HEK293T (cell line): Measurements from ENCODE around the gene CCDC30.

Source experiments
- CTCF ChIA-PET: fragments of 350-600 bp; formaldehyde crosslinking; extraction: SDS; loops from one replicate; lab custom pipeline; 2021; ENCODE audit warnings: antibody characterized with exemption, inconsistent platforms; lab: Yijun Ruan, JAX
- POLR2A ChIA-PET: fragments of 350-600 bp; formaldehyde crosslinking; extraction: SDS; loops from one replicate; lab custom pipeline; 2020; ENCODE audit warnings: antibody characterized with exemption, inconsistent platforms; lab: Yijun Ruan, JAX
- DNase-seq: peaks from one replicate; pipeline ENCODE4 v3.0.0; 2012; ENCODE audit warnings: mixed read lengths; ENCODE audit errors: extremely low spot score
- ARNT ChIP-seq: fragments of 450-650 bp; IDR thresholded peaks from 2 replicates; pipeline ENCODE4 v1.6.1; 2017; ENCODE audit warnings: mild to moderate bottlenecking
- BHLHE40 ChIP-seq: fragments of 450-650 bp; IDR thresholded peaks from 2 replicates; pipeline ENCODE4 v1.6.1; 2016; ENCODE audit warnings: mild to moderate bottlenecking, moderate library complexity, borderline replicate concordance
- CTBP1 ChIP-seq: fragments of 450-650 bp; IDR thresholded peaks from 2 replicates; pipeline ENCODE4 v1.6.1; 2016; ENCODE audit warnings: borderline replicate concordance
- ELF4 ChIP-seq: fragments of 450-650 bp; IDR thresholded peaks from 2 replicates; pipeline ENCODE4 v1.6.1; 2017; ENCODE audit warnings: antibody characterized with exemption
- FOXA1 ChIP-seq: fragments of 450-650 bp; IDR thresholded peaks from 2 replicates; pipeline ENCODE4 v1.6.1; 2016; ENCODE audit warnings: mild to moderate bottlenecking
- FOXK2 ChIP-seq: fragments of 450-650 bp; IDR thresholded peaks from 2 replicates; pipeline ENCODE4 v1.6.1; 2016; ENCODE audit warnings: mild to moderate bottlenecking
- FOXM1 ChIP-seq: fragments of 450-650 bp; IDR thresholded peaks from 2 replicates; pipeline ENCODE4 v1.6.1; 2017; ENCODE audit warnings: mild to moderate bottlenecking, borderline replicate concordance
- HDGF ChIP-seq: fragments of 450-650 bp; IDR thresholded peaks from 2 replicates; pipeline ENCODE4 v1.6.1; 2017; ENCODE audit warnings: antibody characterized with exemption, borderline replicate concordance
- L3MBTL2 ChIP-seq: fragments of 450-650 bp; conservative IDR thresholded peaks from 2 replicates; pipeline ENCODE4 v1.6.1; 2016; ENCODE audit warnings: mild to moderate bottlenecking
- LEF1 ChIP-seq: fragments of 450-650 bp; IDR thresholded peaks from 2 replicates; pipeline ENCODE4 v1.6.1; 2017; ENCODE audit warnings: mild to moderate bottlenecking, borderline replicate concordance
- NFRKB ChIP-seq: fragments of 450-650 bp; IDR thresholded peaks from 2 replicates; pipeline ENCODE4 v1.6.1; 2016; ENCODE audit warnings: mild to moderate bottlenecking, moderate library complexity
- PKNOX1 ChIP-seq: fragments of 450-650 bp; IDR thresholded peaks from 2 replicates; pipeline ENCODE4 v1.6.1; 2016
- SP1 ChIP-seq: fragments of 450-650 bp; IDR thresholded peaks from 2 replicates; pipeline ENCODE4 v1.6.1; 2017
- SUZ12 ChIP-seq: fragments of 450-650 bp; IDR thresholded peaks from 2 replicates; pipeline ENCODE4 v1.6.1; 2016; ENCODE audit warnings: mild to moderate bottlenecking
- TARDBP ChIP-seq: fragments of 450-650 bp; IDR thresholded peaks from 2 replicates; pipeline ENCODE4 v1.6.1; 2016
- ZNF384 ChIP-seq: fragments of 450-650 bp; IDR thresholded peaks from 2 replicates; pipeline ENCODE4 v1.6.1; 2016

CCDC30 gene

GRCh38 chr1:42646056-42646455 lies 183.0 kb downstream of the CCDC30 start:
- POLR2A ChIA-PET: no interaction called here
- no peak for TF ChIP-seq PKNOX1
- no peak for TF ChIP-seq FOXA1
- TF ChIP-seq L3MBTL2: no peak
- no peak for TF ChIP-seq ARNT
- TF ChIP-seq HDGF: no peak
- TF ChIP-seq ELF4: no peak
- TF ChIP-seq CTBP1: no peak
- no peak for TF ChIP-seq SP1
- no peak for TF ChIP-seq BHLHE40
- no peak for TF ChIP-seq FOXM1
- TF ChIP-seq LEF1: no peak
- TF ChIP-seq ZNF384: no peak
- TF ChIP-seq TARDBP: no peak
- TF ChIP-seq SUZ12: no peak
- no peak for TF ChIP-seq NFRKB
- TF ChIP-seq FOXK2: no peak
- no peak for DNase-seq

GRCh38 chr1:42657201-42657600 lies 194.1 kb downstream of the CCDC30 start:
- DNase-seq: no peak
- TF ChIP-seq FOXM1: no peak
- no peak for TF ChIP-seq NFRKB
- no peak for TF ChIP-seq ELF4
- no peak for TF ChIP-seq ARNT
- TF ChIP-seq TARDBP: no peak
- no peak for TF ChIP-seq PKNOX1
- no peak for TF ChIP-seq FOXA1
- TF ChIP-seq LEF1: no peak
- TF ChIP-seq ZNF384: no peak
- TF ChIP-seq L3MBTL2: no peak
- TF ChIP-seq SUZ12: no peak
- no peak for TF ChIP-seq HDGF
- TF ChIP-seq SP1: no peak
- TF ChIP-seq FOXK2: no peak
- TF ChIP-seq CTBP1: no peak
- TF ChIP-seq BHLHE40: no peak
- ChIA-PET CTCF (no interaction called here), POLR2A (interaction anchor here (1.3 to 2.8 kb wide), 5 partner anchors 15 to 73 kb away, joined by 3 to 32 read pairs (median 12); partner anchors contain the start of gene YBX1)

More at GRCh38 chr1:42646056-42646455, 183.0 kb downstream of the CCDC30 start:
- CTCF ChIA-PET: no interaction called here

GRCh38 chr1:42657981-42658876 lies 195.1 kb downstream of the CCDC30 start, which contains the start of gene PPIH:
Gene PPIH, plus strand, starts transcription at chr1:42658423. Its CDS starts 24 bp downstream, at chr1:42658447.
- ChIA-PET POLR2A (interaction anchor here (0.7 to 2.8 kb wide), 21 partner anchors 8 to 398 kb away, joined by 3 to 32 read pairs (median 4); partner anchors contain the start of genes C1orf50, P3H1 and YBX1), CTCF (no interaction called here)
- DNase-seq: peak; percentile 96
- TF ChIP-seq ELF4: peak; percentile 78; the same call in 1 of the 2 replicates
- TF ChIP-seq SP1: no peak
- TF ChIP-seq L3MBTL2: peak; percentile 98
- no peak for TF ChIP-seq SUZ12
- no peak for TF ChIP-seq PKNOX1
- no peak for TF ChIP-seq HDGF
- no peak for TF ChIP-seq FOXK2
- no peak for TF ChIP-seq CTBP1
- TF ChIP-seq ARNT: no peak
- no peak for TF ChIP-seq BHLHE40
- TF ChIP-seq FOXM1: no peak
- TF ChIP-seq TARDBP: no peak
- no peak for TF ChIP-seq NFRKB
- peak; percentile 84 for TF ChIP-seq LEF1
- TF ChIP-seq FOXA1: no peak

- TF ChIP-seq HDGF (no peak), SUZ12 (no peak), FOXA1 (no peak), ZNF384 (no peak), FOXK2 (no peak), LEF1 (no peak)
- DNase-seq: peak; percentile 30
- POLR2A ChIA-PET: interaction anchor here (1.1 to 2.8 kb wide), 7 partner anchors 13 to 40 kb away, joined by 3 to 32 read pairs (median 10); partner anchors contain the start of gene YBX1
- CTCF ChIA-PET: no interaction called here
Observed at GRCh38 chr1:42658877-42659337, 195.8 kb downstream of the CCDC30 start.

- no peak for TF ChIP-seq PKNOX1
- TF ChIP-seq ELF4: no peak
- TF ChIP-seq L3MBTL2: no peak
- TF ChIP-seq TARDBP: no peak
- TF ChIP-seq NFRKB: no peak
- TF ChIP-seq CTBP1: no peak
- no peak for TF ChIP-seq LEF1
- TF ChIP-seq SUZ12: no peak
- no peak for TF ChIP-seq BHLHE40
- no peak for TF ChIP-seq HDGF
- no peak for TF ChIP-seq SP1
- no peak for TF ChIP-seq FOXK2
- TF ChIP-seq FOXM1: no peak
- TF ChIP-seq FOXA1: no peak
- no peak for TF ChIP-seq ARNT
- TF ChIP-seq ZNF384: no peak
- POLR2A ChIA-PET: interaction anchor here (2.0 kb wide), 1 partner anchor 22 kb away, joined by 5 read pairs; the partner anchor contains the start of gene YBX1
- DNase-seq: no peak
- CTCF ChIA-PET: no interaction called here
Observed at GRCh38 chr1:42660907-42661500, 197.9 kb downstream of the CCDC30 start.
